Measurements from ENCODE around the gene ACACA.

- TF ChIP-seq TAF1 (IDR thresholded peaks at IDR 0.05; ENCODE audit: low read depth, low read length) = no peak
- no peak for TF ChIP-seq POLR2A (IDR thresholded peaks at IDR 0.05; ENCODE audit: low read depth, low read length)
- no peak for TF ChIP-seq POLR2AphosphoS5 (IDR thresholded peaks at IDR 0.05; ENCODE audit: low read depth, low read length)
- no peak for TF ChIP-seq SPI1 (IDR thresholded peaks at IDR 0.05; ENCODE audit: low read depth, low read length)
- no peak for TF ChIP-seq PAX5 (IDR thresholded peaks at IDR 0.05; ENCODE audit: insufficient read depth, low read length, severe bottlenecking)
- TF ChIP-seq POU2F2 (IDR thresholded peaks at IDR 0.05; ENCODE audit: low read depth, low read length) = no peak
Observed at GRCh38 chr17:37450112-37450511, 43.5 kb upstream of the ACACA start.

Measured in GM12891 (cell line).